Neural progenitor cell (in vitro differentiated cells): ENCODE data around the gene RPP25. TPM values are rescaled to one million over a fixed set of nuclear protein-coding genes. Genes with fewer than 3 reads are reported as not detected.

Experiments used
- DNase-seq: peaks from one replicate; pipeline ENCODE4 v3.0.0-alpha.2; 2016; ENCODE audit warnings: low spot score
- H2AFZ ChIP-seq: fragments of 200-600 bp; sonication (generic); replicated peaks from 2 replicates; pipeline ENCODE4 v1.6.1; 2016; ENCODE audit warnings: antibody characterized with exemption
- H3F3A ChIP-seq: fragments of 200-600 bp; sonication (generic); 2 replicates; pipeline ENCODE4 v1.6.1; 2016; ENCODE audit warnings: antibody characterized with exemption, low read depth
- H3K27ac ChIP-seq: fragments of 200-600 bp; sonication (generic); 2 replicates; pipeline ENCODE4 v1.5.1; 2016; ENCODE audit warnings: mild to moderate bottlenecking
- H3K27me3 ChIP-seq: fragments of 200-600 bp; sonication (generic); 2 replicates; pipeline ENCODE4 v1.6.1; 2016; ENCODE audit warnings: mild to moderate bottlenecking, moderate library complexity
- H3K36me3 ChIP-seq: fragments of 200-600 bp; sonication (generic); 2 replicates; pipeline ENCODE4 v1.5.1; 2016
- H3K4me1 ChIP-seq: fragments of 200-600 bp; sonication (generic); 2 replicates; pipeline ENCODE4 v1.6.1; 2016; ENCODE audit warnings: mixed run types
- H3K4me2 ChIP-seq: fragments of 200-600 bp; sonication (generic); 2 replicates; pipeline ENCODE4 v1.6.1; 2016
- H3K4me3 ChIP-seq: fragments of 200-600 bp; sonication (generic); 2 replicates; pipeline ENCODE4 v1.5.1; 2016
- H3K79me2 ChIP-seq: fragments of 200-600 bp; sonication (generic); 2 replicates; pipeline ENCODE4 v1.6.1; 2016; ENCODE audit warnings: low read depth
- H3K9ac ChIP-seq: fragments of 200-600 bp; sonication (generic); 2 replicates; pipeline ENCODE4 v1.6.1; 2016
- H3K9me3 ChIP-seq: fragments of 200-600 bp; sonication (generic); 2 replicates; pipeline ENCODE4 v1.5.1; 2016; ENCODE audit warnings: low read depth
- H4K20me1 ChIP-seq: fragments of 200-600 bp; sonication (generic); 2 replicates; pipeline ENCODE4 v1.6.1; 2016; ENCODE audit warnings: low read depth
- H3K27ac Mint-ChIP-seq: 3 replicates; pipeline ENCODE4 v1.8.0; 2021; ENCODE audit warnings: mixed read lengths
- H3K27me3 Mint-ChIP-seq: 2 replicates; pipeline ENCODE4 v1.8.0; 2022; ENCODE audit warnings: low read depth, mild to moderate bottlenecking, inconsistent platforms, moderate library complexity, mixed read lengths; ENCODE audit not compliant: insufficient read depth
- H3K36me3 Mint-ChIP-seq: 3 replicates; pipeline ENCODE4 v1.8.0; 2021; ENCODE audit warnings: mixed read lengths
- H3K4me1 Mint-ChIP-seq: 3 replicates; pipeline ENCODE4 v1.8.0; 2021; ENCODE audit warnings: mixed read lengths
- H3K4me3 Mint-ChIP-seq: 3 replicates; pipeline ENCODE4 v1.8.0; 2021; ENCODE audit warnings: mild to moderate bottlenecking, moderate library complexity, mixed read lengths
- H3K9me3 Mint-ChIP-seq: 3 replicates; pipeline ENCODE4 v1.8.0; 2020; ENCODE audit warnings: mixed read lengths
- EZH2 ChIP-seq: fragments of 200-600 bp; sonication (generic); IDR thresholded peaks from 2 replicates; pipeline ENCODE4 v1.6.1; 2017; ENCODE audit warnings: antibody characterized with exemption, mild to moderate bottlenecking, moderate library complexity
- EZH2phosphoT487 ChIP-seq: fragments of 200-600 bp; sonication (generic); IDR thresholded peaks from 2 replicates; pipeline ENCODE4 v1.6.1; 2017; ENCODE audit warnings: antibody characterized with exemption
- total RNA-seq: library from RNA; depleted of rRNA; stranded (reverse); fragments of >200 nt; gene quantifications from 2 replicates; pipeline ENCODE4 v1.2.3, GENCODE V29; 2015; ENCODE audit warnings: low replicate concordance
- TF ChIP-seq, protein P1 (sequence below): fragments of 200-600 bp; sonication (generic); IDR thresholded peaks from 2 replicates; pipeline ENCODE4 v1.5.1; 2017; ENCODE audit warnings: antibody characterized with exemption, mild to moderate bottlenecking

The RPP25 gene
- total RNA-seq, 1 donor from 2014 or later, result 2.5 TPM

DNA sequence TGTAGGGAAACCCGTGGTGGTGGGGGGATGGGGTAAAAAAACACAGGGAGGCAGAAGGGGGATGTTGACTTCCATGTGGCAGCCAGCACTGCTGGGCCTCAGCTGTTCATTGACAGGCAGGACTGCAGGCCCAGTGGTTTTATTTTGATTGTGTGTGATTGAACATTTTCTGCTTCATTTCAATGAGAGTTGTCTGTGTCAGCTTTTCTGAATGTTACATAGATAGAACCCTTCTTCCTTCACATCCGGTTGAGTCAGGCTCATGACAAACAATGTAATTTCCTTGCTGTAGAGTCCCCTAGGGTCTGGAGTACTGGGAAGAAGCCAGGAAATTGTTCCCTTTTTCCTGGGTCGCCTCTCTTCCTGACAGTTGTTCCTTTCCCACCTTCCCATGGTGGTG lies 8.2 kb upstream of the RPP25 start:
- Histone ChIP-seq H3K79me2 (no peaks in the 10 kb centered on the region), H3K4me2 (no peak overlapping the region), H2AFZ (no peak overlapping the region), H3K9ac (no peak overlapping the region), H3K27me3 (peaks cover 36% of the 10 kb centered on the region), H4K20me1 (no peaks in the 10 kb centered on the region), H3F3A (peaks cover 2% of the 10 kb centered on the region), H3K4me3 (no peak overlapping the region), H3K27ac (no peak overlapping the region), H3K4me1 (no peaks in the 10 kb centered on the region), H3K36me3 (no peaks in the 10 kb centered on the region), H3K9me3 (no peaks in the 10 kb centered on the region)
- Mint-ChIP-seq H3K27me3 (peaks cover 29% of the 10 kb centered on the region), H3K4me1 (no peaks in the 10 kb centered on the region), H3K27ac (no peak overlapping the region), H3K4me3 (no peak overlapping the region), H3K9me3 (no peaks in the 10 kb centered on the region), H3K36me3 (no peaks in the 10 kb centered on the region)
- no peak for DNase-seq
- no peak for TF ChIP-seq EZH2phosphoT487
- TF ChIP-seq, protein P1, sequence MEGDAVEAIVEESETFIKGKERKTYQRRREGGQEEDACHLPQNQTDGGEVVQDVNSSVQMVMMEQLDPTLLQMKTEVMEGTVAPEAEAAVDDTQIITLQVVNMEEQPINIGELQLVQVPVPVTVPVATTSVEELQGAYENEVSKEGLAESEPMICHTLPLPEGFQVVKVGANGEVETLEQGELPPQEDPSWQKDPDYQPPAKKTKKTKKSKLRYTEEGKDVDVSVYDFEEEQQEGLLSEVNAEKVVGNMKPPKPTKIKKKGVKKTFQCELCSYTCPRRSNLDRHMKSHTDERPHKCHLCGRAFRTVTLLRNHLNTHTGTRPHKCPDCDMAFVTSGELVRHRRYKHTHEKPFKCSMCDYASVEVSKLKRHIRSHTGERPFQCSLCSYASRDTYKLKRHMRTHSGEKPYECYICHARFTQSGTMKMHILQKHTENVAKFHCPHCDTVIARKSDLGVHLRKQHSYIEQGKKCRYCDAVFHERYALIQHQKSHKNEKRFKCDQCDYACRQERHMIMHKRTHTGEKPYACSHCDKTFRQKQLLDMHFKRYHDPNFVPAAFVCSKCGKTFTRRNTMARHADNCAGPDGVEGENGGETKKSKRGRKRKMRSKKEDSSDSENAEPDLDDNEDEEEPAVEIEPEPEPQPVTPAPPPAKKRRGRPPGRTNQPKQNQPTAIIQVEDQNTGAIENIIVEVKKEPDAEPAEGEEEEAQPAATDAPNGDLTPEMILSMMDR, result no peak
- TF ChIP-seq EZH2, result no peak

DNA sequence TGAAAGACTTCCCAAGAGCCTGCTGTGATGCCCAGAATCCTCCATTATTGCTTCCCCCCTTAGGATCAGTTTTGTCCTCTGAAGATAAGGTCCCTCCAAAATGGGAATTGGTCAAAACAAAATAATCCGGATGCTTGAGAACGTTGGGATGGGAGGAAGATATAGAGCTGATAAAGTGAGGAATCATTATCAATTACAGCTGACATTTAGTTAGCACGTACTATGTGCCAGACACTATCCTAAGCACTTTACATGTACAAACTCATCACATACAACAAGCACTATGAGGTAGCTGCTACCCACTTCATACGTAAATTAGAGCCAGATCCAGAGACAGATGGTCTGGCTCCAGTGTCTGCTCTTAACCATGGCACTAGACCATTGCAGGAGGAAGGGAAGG lies 6.6 kb upstream of the RPP25 start:
- no peaks in the 10 kb centered on the region for H3K9me3 ChIP-seq
- H3K9ac ChIP-seq, result no peak overlapping the region
- peaks cover 52% of the 10 kb centered on the region for H3K27me3 ChIP-seq
- peaks cover 45% of the 10 kb centered on the region for H3K27me3 Mint-ChIP-seq
- H2AFZ ChIP-seq, result no peak overlapping the region
- no peak overlapping the region for H3K4me3 ChIP-seq
- TF ChIP-seq EZH2, result no peak
- no peak for TF ChIP-seq EZH2phosphoT487
- TF ChIP-seq, protein P1, result no peak
- no peaks in the 10 kb centered on the region for H3K36me3 Mint-ChIP-seq
- H4K20me1 ChIP-seq, result no peaks in the 10 kb centered on the region
- H3K27ac ChIP-seq, result no peak overlapping the region
- peaks cover 5% of the 10 kb centered on the region for H3K4me1 Mint-ChIP-seq
- no peaks in the 10 kb centered on the region for H3K9me3 Mint-ChIP-seq
- no peak overlapping the region for H3K4me2 ChIP-seq
- no peak overlapping the region for H3K4me3 Mint-ChIP-seq
- H3K79me2 ChIP-seq, result no peaks in the 10 kb centered on the region
- H3F3A ChIP-seq, result peaks cover 18% of the 10 kb centered on the region
- no peaks in the 10 kb centered on the region for H3K36me3 ChIP-seq
- H3K27ac Mint-ChIP-seq, result no peak overlapping the region
- peaks cover 12% of the 10 kb centered on the region for H3K4me1 ChIP-seq
- no peak for DNase-seq

DNA sequence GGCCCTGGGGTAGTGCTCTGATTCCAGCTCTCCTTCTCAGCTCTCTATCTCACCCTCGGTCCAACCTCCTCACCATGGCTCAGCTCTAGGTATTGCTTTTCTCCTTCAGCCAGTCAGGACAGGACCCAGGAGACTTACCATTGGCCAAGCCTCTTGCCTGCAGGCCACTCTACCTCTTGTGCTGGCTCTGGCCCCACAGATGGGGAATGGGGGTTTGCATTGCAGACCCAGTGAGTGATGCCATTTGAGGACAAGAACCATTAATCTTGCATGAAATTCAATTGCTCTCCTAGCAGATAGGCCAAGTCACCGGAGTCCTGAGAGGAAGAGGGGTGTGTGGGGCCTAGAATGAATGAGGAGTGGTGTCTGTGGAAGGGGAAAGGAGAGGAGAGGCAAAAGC lies 6.1 kb upstream of the RPP25 start:
- Mint-ChIP-seq H3K36me3 (no peaks in the 10 kb centered on the region), H3K9me3 (no peaks in the 10 kb centered on the region), H3K4me3 (no peak overlapping the region), H3K4me1 (peaks cover 9% of the 10 kb centered on the region), H3K27me3 (peaks cover 50% of the 10 kb centered on the region), H3K27ac (no peak overlapping the region)
- Histone ChIP-seq H3K4me2 (no peak overlapping the region), H3K27me3 (peaks cover 57% of the 10 kb centered on the region), H3K36me3 (no peaks in the 10 kb centered on the region), H3F3A (peaks cover 24% of the 10 kb centered on the region), H3K4me3 (no peak overlapping the region), H2AFZ (no peak overlapping the region), H3K27ac (no peak overlapping the region), H3K9me3 (no peaks in the 10 kb centered on the region), H3K79me2 (no peaks in the 10 kb centered on the region), H3K9ac (no peak overlapping the region), H3K4me1 (peaks cover 15% of the 10 kb centered on the region), H4K20me1 (peaks cover under 1% of the 10 kb centered on the region)
- DNase-seq, result no peak
- TF ChIP-seq, protein P1, result no peak
- TF ChIP-seq EZH2 (no peak), EZH2phosphoT487 (no peak)
